GM23338 (cell line): Measurements from ENCODE around the gene PLAAT2. TPM values are rescaled to one million over a fixed set of nuclear protein-coding genes. Genes with fewer than 3 reads are reported as not detected.

Experiments
- ATAC-seq: fragments of 200-7000 bp; cut with Tn5 transposase; 3 replicates; pipeline ENCODE4 v1.9.1; 2020
- DNase-seq: peaks from one replicate; pipeline ENCODE4 v3.0.0-alpha.2; 2015; ENCODE audit warnings: low spot score
- H2AFZ ChIP-seq: fragments of 200-600 bp; sonication (generic); 2 replicates; pipeline ENCODE4 v1.8.0; 2016; ENCODE audit warnings: antibody characterized with exemption, mild to moderate bottlenecking, moderate library complexity
- H3F3A ChIP-seq: fragments of 200-600 bp; sonication (generic); replicated peaks from 2 replicates; pipeline ENCODE4 v1.8.0; 2017; ENCODE audit warnings: antibody characterized with exemption, mixed run types, low read depth
- H3K27ac ChIP-seq: fragments of 200-600 bp; sonication (generic); 2 replicates; pipeline ENCODE4 v1.6.1; 2016; ENCODE audit warnings: low read depth
- H3K27me3 ChIP-seq: fragments of 200-600 bp; sonication (generic); 2 replicates; pipeline ENCODE4 v1.8.0; 2016; ENCODE audit warnings: mild to moderate bottlenecking, mixed run types, moderate library complexity; ENCODE audit not compliant: insufficient read depth
- H3K36me3 ChIP-seq: fragments of 200-600 bp; sonication (generic); 2 replicates; pipeline ENCODE4 v1.8.0; 2016; ENCODE audit warnings: mild to moderate bottlenecking; ENCODE audit not compliant: insufficient read depth
- H3K4me1 ChIP-seq: fragments of 200-600 bp; sonication (generic); 2 replicates; pipeline ENCODE4 v1.8.0; 2016; ENCODE audit warnings: mild to moderate bottlenecking, moderate library complexity; ENCODE audit not compliant: insufficient read depth
- H3K4me2 ChIP-seq: fragments of 200-600 bp; sonication (generic); 2 replicates; pipeline ENCODE4 v1.7.1; 2017; ENCODE audit warnings: mixed run types
- H3K4me3 ChIP-seq: fragments of 200-600 bp; sonication (generic); 2 replicates; pipeline ENCODE4 v1.6.1; 2016; ENCODE audit warnings: mixed run types
- H3K79me2 ChIP-seq: fragments of 200-600 bp; sonication (generic); replicated peaks from 2 replicates; pipeline ENCODE4 v1.8.0; 2017; ENCODE audit warnings: mild to moderate bottlenecking; ENCODE audit not compliant: insufficient read depth
- H3K9me2 ChIP-seq: fragments of 200-600 bp; sonication (generic); 2 replicates; pipeline ENCODE4 v1.8.0; 2017; ENCODE audit not compliant: insufficient read depth
- H4K20me1 ChIP-seq: fragments of 200-600 bp; sonication (generic); replicated peaks from 2 replicates; pipeline ENCODE4 v1.8.0; 2017; ENCODE audit warnings: mild to moderate bottlenecking; ENCODE audit not compliant: insufficient read depth
- H3K27ac Mint-ChIP-seq: 2 replicates; pipeline ENCODE4 v1.8.0; 2020; ENCODE audit warnings: inconsistent platforms, mild to moderate bottlenecking, moderate library complexity, mixed read lengths
- H3K27me3 Mint-ChIP-seq: 3 replicates; pipeline ENCODE4 v1.8.0; 2022; ENCODE audit warnings: low read depth, mild to moderate bottlenecking, moderate library complexity, mixed read lengths, inconsistent platforms; ENCODE audit not compliant: insufficient read depth, poor library complexity
- H3K36me3 Mint-ChIP-seq: 3 replicates; pipeline ENCODE4 v1.8.0; 2021; ENCODE audit warnings: low read depth, mild to moderate bottlenecking, inconsistent platforms, moderate library complexity, mixed read lengths
- H3K4me1 Mint-ChIP-seq: 3 replicates; pipeline ENCODE4 v1.8.0; 2020; ENCODE audit warnings: mild to moderate bottlenecking, inconsistent platforms, mixed read lengths
- H3K4me3 Mint-ChIP-seq: 3 replicates; pipeline ENCODE4 v1.8.0; 2021; ENCODE audit warnings: moderate library complexity, mild to moderate bottlenecking, inconsistent platforms, mixed read lengths
- H3K9me3 Mint-ChIP-seq: 3 replicates; pipeline ENCODE4 v1.8.0; 2020; ENCODE audit warnings: moderate library complexity, mild to moderate bottlenecking, inconsistent platforms, mixed read lengths
- CREB1 ChIP-seq: fragments of 250-450 bp; sonication (Bioruptor Pico); IDR thresholded peaks from 2 replicates; pipeline ENCODE4 v1.5.0; 2020; ENCODE audit warnings: low read depth, mild to moderate bottlenecking, moderate library complexity
- CTCF ChIP-seq, 2 experiments: fragments of 200-600 bp in 1 of 2; sonication (generic) in 1 of 2; conservative IDR thresholded peaks; 2 replicates each; pipeline versions ENCODE4 v1.5.1 to v1.6.1; 2016 to 2017; ENCODE audit warnings: antibody characterized with exemption in 2 of 2, low read depth in 2 of 2, mild to moderate bottlenecking in 2 of 2, moderate library complexity in 1 of 2
- ETS1 ChIP-seq: IDR thresholded peaks from 2 replicates; pipeline ENCODE4 v1.6.1; 2016; ENCODE audit warnings: antibody characterized with exemption
- EZH2phosphoT487 ChIP-seq: fragments of 200-600 bp; sonication (generic); IDR thresholded peaks from one replicate; pipeline ENCODE4 v1.8.1; 2018; ENCODE audit warnings: antibody characterized with exemption; ENCODE audit not compliant: unreplicated experiment
- JUNB ChIP-seq: IDR thresholded peaks from one replicate; pipeline ENCODE4 v1.6.1; 2016; ENCODE audit warnings: antibody characterized with exemption; ENCODE audit not compliant: unreplicated experiment
- NANOG ChIP-seq: IDR thresholded peaks from 2 replicates; pipeline ENCODE4 v1.6.1; 2016; ENCODE audit warnings: antibody characterized with exemption, borderline replicate concordance
- POLR2AphosphoS5 ChIP-seq: IDR thresholded peaks from 2 replicates; pipeline ENCODE4 v1.6.1; 2016; ENCODE audit warnings: antibody characterized with exemption, low read depth
- REST ChIP-seq: IDR thresholded peaks from one replicate; pipeline ENCODE4 v1.6.1; 2018; ENCODE audit warnings: antibody characterized with exemption; ENCODE audit not compliant: unreplicated experiment
- STAT1 ChIP-seq: IDR thresholded peaks from one replicate; pipeline ENCODE4 v1.6.1; 2016; ENCODE audit warnings: antibody characterized with exemption; ENCODE audit not compliant: unreplicated experiment
- ZNF114 ChIP-seq: fragments of 250-450 bp; sonication (Bioruptor Pico); IDR thresholded peaks from 2 replicates; pipeline ENCODE4 v1.5.0; 2020; ENCODE audit warnings: mild to moderate bottlenecking, moderate library complexity
- ZNF462 ChIP-seq: fragments of 250-450 bp; sonication (Bioruptor Pico); IDR thresholded peaks from 2 replicates; pipeline ENCODE4 v1.5.0; 2020; ENCODE audit warnings: mild to moderate bottlenecking, moderate library complexity
- polyA plus RNA-seq: library from polyadenylated mRNA; unstranded; fragments of >200 nt; fragmentation: Nextera tagmentation; extraction: Ambion mirVana; gene quantifications from 2 replicates; pipeline ENCODE4 v1.2.1, GENCODE V29; 2016
- total RNA-seq: library from RNA; depleted of rRNA; stranded (reverse); fragments of >200 nt; shearing (Covaris generic); gene quantifications from 2 replicates; pipeline ENCODE4 v1.2.3, GENCODE V29; 2014

The PLAAT2 gene
- total and polyA plus RNA-seq, 2 experiments from 2014 or later, result 0.66 to 0.78 TPM

GRCh38 chr11:63557570-63557969, 5.6 kb downstream of the PLAAT2 start:
- Mint-ChIP-seq H3K27ac (no peak overlapping the region), H3K9me3 (no peaks in the 10 kb centered on the region), H3K4me3 (no peak overlapping the region), H3K27me3 (peaks cover 10% of the 10 kb centered on the region), H3K4me1 (peaks cover 23% of the 10 kb centered on the region), H3K36me3 (no peaks in the 10 kb centered on the region)
- no peak overlapping the region for H3K4me3 ChIP-seq
- peaks cover 26% of the 10 kb centered on the region for H3K4me1 ChIP-seq
- no peak overlapping the region for H3K4me2 ChIP-seq
- no peaks in the 10 kb centered on the region for H3K9me2 ChIP-seq
- no peak for ATAC-seq
- TF ChIP-seq ETS1, result no peak
- TF ChIP-seq STAT1, result no peak
- no peak for TF ChIP-seq JUNB
- no peak for TF ChIP-seq CREB1 (CRISPR knock-in tag)
- TF ChIP-seq POLR2AphosphoS5, result no peak
- TF ChIP-seq REST, result no peak
- TF ChIP-seq NANOG, result no peak
- no peak for TF ChIP-seq EZH2phosphoT487
- TF ChIP-seq ZNF462 (CRISPR knock-in tag), result no peak
- TF ChIP-seq ZNF114 (CRISPR knock-in tag), result no peak
- no peak for TF ChIP-seq CTCF (conservative IDR thresholded peaks at IDR 0.05; ENCODE audit: low read depth in 2 of 2)
- no peak overlapping the region for H3K27ac ChIP-seq
- H3K36me3 ChIP-seq, result no peaks in the 10 kb centered on the region
- H4K20me1 ChIP-seq, result no peaks in the 10 kb centered on the region
- H3K79me2 ChIP-seq, result no peaks in the 10 kb centered on the region
- no peak for DNase-seq
- no peaks in the 10 kb centered on the region; the same call in 1 of the 2 replicates for H3F3A ChIP-seq
- H3K27me3 ChIP-seq, result no peaks in the 10 kb centered on the region
- no peak overlapping the region for H2AFZ ChIP-seq
